Right lobe of liver (tissue), 4 donors: ENCODE data around the gene ARMH3.

Experiments
- POLR2A ChIP-seq: fragments of 450-650 bp; IDR thresholded peaks from one replicate; pipeline ENCODE4 v1.6.1; 2017; ENCODE audit warnings: antibody characterized with exemption, mild to moderate bottlenecking
- TF ChIP-seq, protein P1 (sequence below), 4 donors: fragments of 200-600 bp in 3 of 4; fragments of 450-650 bp in 1 of 4; IDR thresholded peaks; one replicate each; pipeline versions ENCODE4 v1.5.1 to v1.8.0; 2016 to 2022; ENCODE audit warnings: antibody characterized with exemption in 4 of 4, mild to moderate bottlenecking in 2 of 4
- donor health status: DM: no; HTN: no; CAD: no.
- donor health status: DM: no; HTN: no; CAD: no.
- donor health status: DM: no; HTN: yes; CAD: no.

DNA sequence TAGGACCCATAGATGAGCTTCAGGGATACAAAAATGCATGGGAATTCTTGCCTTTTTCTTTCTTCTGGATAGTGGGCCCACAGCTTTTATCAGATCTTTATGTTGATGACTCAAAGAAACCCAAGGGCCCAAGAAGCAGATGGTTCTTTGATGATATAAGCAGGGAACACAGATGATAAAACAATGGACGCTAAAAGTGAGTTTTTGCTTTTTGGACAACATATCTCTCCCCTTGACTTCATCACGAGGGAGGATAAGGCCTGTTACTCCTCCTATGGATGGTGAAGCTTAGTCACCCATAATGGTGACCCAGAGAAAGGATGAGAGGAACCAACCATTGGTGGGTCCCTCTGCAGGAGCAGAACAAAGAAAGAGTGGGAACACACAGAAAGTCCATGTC is 231.2 kb downstream of the ARMH3 start:
- no peak for TF ChIP-seq POLR2A
- TF ChIP-seq, protein P1, sequence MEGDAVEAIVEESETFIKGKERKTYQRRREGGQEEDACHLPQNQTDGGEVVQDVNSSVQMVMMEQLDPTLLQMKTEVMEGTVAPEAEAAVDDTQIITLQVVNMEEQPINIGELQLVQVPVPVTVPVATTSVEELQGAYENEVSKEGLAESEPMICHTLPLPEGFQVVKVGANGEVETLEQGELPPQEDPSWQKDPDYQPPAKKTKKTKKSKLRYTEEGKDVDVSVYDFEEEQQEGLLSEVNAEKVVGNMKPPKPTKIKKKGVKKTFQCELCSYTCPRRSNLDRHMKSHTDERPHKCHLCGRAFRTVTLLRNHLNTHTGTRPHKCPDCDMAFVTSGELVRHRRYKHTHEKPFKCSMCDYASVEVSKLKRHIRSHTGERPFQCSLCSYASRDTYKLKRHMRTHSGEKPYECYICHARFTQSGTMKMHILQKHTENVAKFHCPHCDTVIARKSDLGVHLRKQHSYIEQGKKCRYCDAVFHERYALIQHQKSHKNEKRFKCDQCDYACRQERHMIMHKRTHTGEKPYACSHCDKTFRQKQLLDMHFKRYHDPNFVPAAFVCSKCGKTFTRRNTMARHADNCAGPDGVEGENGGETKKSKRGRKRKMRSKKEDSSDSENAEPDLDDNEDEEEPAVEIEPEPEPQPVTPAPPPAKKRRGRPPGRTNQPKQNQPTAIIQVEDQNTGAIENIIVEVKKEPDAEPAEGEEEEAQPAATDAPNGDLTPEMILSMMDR (IDR thresholded peaks at IDR 0.05): no peak
